Stomach (tissue), 9 donors: Measurements from ENCODE around the gene REXO4. TPM values are rescaled to one million over a fixed set of nuclear protein-coding genes. Genes with fewer than 3 reads are reported as not detected.

Experiments used
- DNase-seq, 2 donors: peaks; one replicate each; pipeline versions ENCODE4 v3.0.0 to v3.0.0-alpha.2; 2013 to 2019
- H3K27ac ChIP-seq, 5 donors: fragments of 200-600 bp in 4 of 5; sonication (generic) in 4 of 5; one replicate each; pipeline ENCODE4 v1.5.1; 2013 to 2019; ENCODE audit warnings: mild to moderate bottlenecking in 1 of 5, moderate library complexity in 1 of 5
- H3K27me3 ChIP-seq, 3 donors: fragments of 200-600 bp; sonication (generic); one replicate each; pipeline ENCODE4 v1.5.1; 2017 to 2019; ENCODE audit warnings: mixed run types in 1 of 3
- H3K36me3 ChIP-seq, 4 donors: fragments of 200-600 bp; sonication (generic); 1 replicate in 3 of 4; 2 replicates in 1 of 4; pipeline ENCODE4 v1.5.1; 2016 to 2019
- H3K4me1 ChIP-seq, 4 donors: fragments of 200-600 bp; sonication (generic); one replicate each; pipeline ENCODE4 v1.5.1; 2016 to 2019
- H3K4me3 ChIP-seq, 4 donors: fragments of 200-600 bp; sonication (generic) in 3 of 4; one replicate each; pipeline ENCODE4 v1.5.1; 2016 to 2019; ENCODE audit warnings: mild to moderate bottlenecking in 1 of 4
- H3K9me3 ChIP-seq, 4 donors: fragments of 200-600 bp; sonication (generic); one replicate each; pipeline ENCODE4 v1.5.1; 2016 to 2019
- CTCF ChIP-seq, 7 experiments: fragments of 450-650 bp in 4 of 7; fragments of 200-600 bp in 3 of 7; sonication (generic) in 3 of 7; IDR thresholded peaks; one replicate each; pipeline ENCODE4 v1.5.1; 2016 to 2019; ENCODE audit warnings: antibody characterized with exemption in 7 of 7, control low read depth in 2 of 7, mild to moderate bottlenecking in 1 of 7
- EP300 ChIP-seq: sonication (generic); formaldehyde crosslinking; IDR thresholded peaks from one replicate; pipeline ENCODE4 v1.6.1; 2017; ENCODE audit warnings: antibody characterized with exemption
- POLR2AphosphoS5 ChIP-seq, 3 donors: sonication (generic); formaldehyde crosslinking; IDR thresholded peaks; one replicate each; pipeline ENCODE4 v1.6.1; 2016; ENCODE audit warnings: antibody characterized with exemption in 3 of 3
- WGBS, 5 donors: extraction: QIAGEN DNeasy Blood & Tissue Kit in 3 of 5; methylation state at CpG; one replicate each; pipeline versions ENCODE4 v1.1.5 to v1.1.7; 2013 to 2018; 5-methylcytosine and 5-hydroxymethylcytosine counted together
- intact Hi-C: fragments of 100-400 bp; cut with DNase I; formaldehyde crosslinking; loops from one replicate; pipeline ENCODE4 v1.15.1; 2023; ENCODE audit warnings: low total_unique reads
- polyA plus RNA-seq, 3 donors: library from polyadenylated mRNA; stranded (reverse); fragments of 200-250 nt; gene quantifications; one replicate each; pipeline ENCODE4 v1.2.3, GENCODE V29; 2013
- total RNA-seq, 5 donors: library from RNA; depleted of rRNA; stranded (reverse); fragments of >200 nt; gene quantifications; one replicate each; pipeline versions ENCODE4 v1.1.0 to v1.2.3, GENCODE V29; 2014 to 2016
- donor health status: healthy with polysubstance abuse.
- donor health status: Bipolar disorder and iron deficiency.
- donor health status: healthy.

REXO4 gene
- total and polyA plus RNA-seq, 8 donors = 0.45 to 64.3 (median 12.9) TPM

- DNase-seq = peak; percentile 93 to 96
- Histone ChIP-seq H3K9me3 (no peaks in the 10 kb centered on the region), H3K4me1 (peaks cover 31 to 66% (median 61%) of the 10 kb centered on the region in 4 donors), H3K4me3 (peak within 1 kb of the TSS; percentile 85 to 97 (median 92)), H3K27me3 (no peaks in the 10 kb centered on the region), H3K36me3 (peaks cover 30 to 62% (median 55%) of the 10 kb centered on the region in 4 donors), H3K27ac (peak within 1 kb of the TSS; percentile 52 to 92 (median 81))
- intact Hi-C loops = no loop called here
- 0 to 2% (median 1%) methylated on average over 32 to 78 of the region's 78 CpGs for WGBS, 5 donors
- TF ChIP-seq EP300 = no peak
- TF ChIP-seq POLR2AphosphoS5 (IDR thresholded peaks at IDR 0.05) = peak; percentile 52 to 93 (median 81)
- peak in 1 of 7 experiments; percentile 10 for TF ChIP-seq CTCF (IDR thresholded peaks at IDR 0.05)
These were observed 61.3 kb downstream of the REXO4 start, which contains the start of the genes SURF1 and SURF2 for GRCh38 chr9:133356391-133357091. Gene SURF1, minus strand, starts transcription at chr9:133356487. Its CDS starts 34 bp downstream, at chr9:133356453. Gene SURF2, plus strand, starts transcription at chr9:133356550. Its CDS starts 43 bp downstream, at chr9:133356593.

Other genes starting within 250 kb of the REXO4 start
- not detected for gene OBP2B, start 208.8 kb downstream of the REXO4 start, total RNA-seq
- not detected for gene OBP2B, start 208.8 kb downstream of the REXO4 start, polyA plus RNA-seq
- gene ABO, start 142.8 kb downstream of the REXO4 start, total RNA-seq = 10 to 100 TPM in 2 of 5 donors, 1 to 10 TPM in 2, under 1 TPM in 1; 0.72 to 67.1 (median 4.8) TPM
- 10 to 100 TPM in 1 of 3 donors, 1 to 10 TPM in 2; 1.6 to 11.0 (median 3.4) TPM for gene ABO, start 142.8 kb downstream of the REXO4 start, polyA plus RNA-seq
- gene SURF6, start 81.8 kb downstream of the REXO4 start, total RNA-seq = 100 to 1,000 TPM in 1 of 5 donors, 10 to 100 TPM in 3, 1 to 10 TPM in 1; 2.9 to 138 (median 20.1) TPM
- gene SURF6, start 81.8 kb downstream of the REXO4 start, polyA plus RNA-seq = 10 to 100 TPM; 13.0 to 14.8 (median 13.4) TPM
- gene MED22, start 69.9 kb downstream of the REXO4 start, total RNA-seq = 10 to 100 TPM in 4 of 5 donors, 1 to 10 TPM in 1; 4.7 to 27.7 (median 25.8) TPM
- gene MED22, start 69.9 kb downstream of the REXO4 start, polyA plus RNA-seq = 10 to 100 TPM; 11.4 to 18.3 (median 12.7) TPM
- gene RPL7A, start 69.8 kb downstream of the REXO4 start, total RNA-seq = 1,000 to 10,000 TPM in 4 of 5 donors, 100 to 1,000 TPM in 1; 809 to 1,438 (median 1,206) TPM
- 1,000 to 10,000 TPM; 3,101 to 4,243 (median 3,368) TPM for gene RPL7A, start 69.8 kb downstream of the REXO4 start, polyA plus RNA-seq
- gene SURF1, start 61.5 kb downstream of the REXO4 start, total RNA-seq = 10 to 100 TPM in 3 of 5 donors, 1 to 10 TPM in 2; 1.7 to 46.9 (median 22.6) TPM
- 100 to 1,000 TPM in 1 of 3 donors, 10 to 100 TPM in 2; 92.5 to 118 (median 95.5) TPM for gene SURF1, start 61.5 kb downstream of the REXO4 start, polyA plus RNA-seq
- gene SURF2, start 61.5 kb downstream of the REXO4 start, total RNA-seq = 10 to 100 TPM in 2 of 5 donors, 1 to 10 TPM in 3; 1.8 to 75.3 (median 7.1) TPM
- 10 to 100 TPM; 45.4 to 54.4 (median 47.1) TPM for gene SURF2, start 61.5 kb downstream of the REXO4 start, polyA plus RNA-seq
- 100 to 1,000 TPM; 123 to 200 (median 147) TPM for gene SURF4, start 42.0 kb downstream of the REXO4 start, total RNA-seq
- gene SURF4, start 42.0 kb downstream of the REXO4 start, polyA plus RNA-seq = 10 to 100 TPM; 26.4 to 57.0 (median 42.4) TPM
- gene STKLD1, start 41.6 kb downstream of the REXO4 start, total RNA-seq = not detected
- 1 to 10 TPM; 1.3 to 2.6 (median 1.9) TPM for gene STKLD1, start 41.6 kb downstream of the REXO4 start, polyA plus RNA-seq
- 10 to 100 TPM in 1 of 5 donors, 1 to 10 TPM in 3, not detected in 1; 4.6 to 19.6 (median 6.1) TPM for gene ADAMTS13, start 4.4 kb upstream of the REXO4 start, total RNA-seq
- gene ADAMTS13, start 4.4 kb upstream of the REXO4 start, polyA plus RNA-seq = 1 to 10 TPM; 6.6 to 8.3 (median 8.3) TPM
- gene CACFD1, start 42.0 kb upstream of the REXO4 start, total RNA-seq = 10 to 100 TPM; 11.7 to 74.2 (median 16.7) TPM
- gene CACFD1, start 42.0 kb upstream of the REXO4 start, polyA plus RNA-seq = 10 to 100 TPM; 15.6 to 28.9 (median 28.3) TPM
- 10 to 100 TPM in 1 of 5 donors, 1 to 10 TPM in 1, under 1 TPM in 1, not detected in 2; 0.55 to 14.3 (median 1.3) TPM for gene SLC2A6, start 61.1 kb upstream of the REXO4 start, total RNA-seq
- gene SLC2A6, start 61.1 kb upstream of the REXO4 start, polyA plus RNA-seq = 1 to 10 TPM in 2 of 3 donors, under 1 TPM in 1; 0.92 to 3.1 (median 1.4) TPM
- gene MYMK, start 106.9 kb upstream of the REXO4 start, total RNA-seq = not detected
- not detected for gene MYMK, start 106.9 kb upstream of the REXO4 start, polyA plus RNA-seq
- 10 to 100 TPM in 1 of 5 donors, 1 to 10 TPM in 2, not detected in 2; 3.3 to 20.6 (median 3.3) TPM for gene ADAMTSL2, start 116.7 kb upstream of the REXO4 start, total RNA-seq
- gene ADAMTSL2, start 116.7 kb upstream of the REXO4 start, polyA plus RNA-seq = 1 to 10 TPM; 1.3 to 1.9 (median 1.4) TPM
- not detected for gene FAM163B, start 191.4 kb upstream of the REXO4 start, total RNA-seq
- gene FAM163B, start 191.4 kb upstream of the REXO4 start, polyA plus RNA-seq = not detected
- under 1 TPM in 1 of 5 donors, not detected in 4; under 0.01 TPM for gene DBH, start 218.4 kb upstream of the REXO4 start, total RNA-seq
- gene DBH, start 218.4 kb upstream of the REXO4 start, polyA plus RNA-seq = under 1 TPM in 1 of 3 donors, not detected in 2; 0.15 TPM